Left ventricle myocardium superior (tissue), 1 donor: ENCODE data around the gene KCNQ1OT1. TPM values are rescaled to one million over a fixed set of nuclear protein-coding genes. Genes with fewer than 3 reads are reported as not detected.
A peak's percentile ranks its signal among the peaks of the same experiment; 100 is the strongest.

Experiments
- ATAC-seq: fragments of 200-7000 bp; cut with Tn5 transposase; one replicate; pipeline ENCODE4 v1.9.1; 2020; ENCODE audit warnings: mild to moderate bottlenecking, moderate library complexity
- DNase-seq: peaks from one replicate; pipeline ENCODE4 v3.0.0-alpha.2; 2020
- intact Hi-C: fragments of 100-400 bp; cut with micrococcal nuclease; formaldehyde crosslinking; loops from one replicate; pipeline ENCODE4 v1.11.0; 2022
- total RNA-seq: library from RNA; stranded (reverse); fragmentation: NEBNext Ultra II Directional; extraction: Animal tissue kit (Norgen Biotek cat#: 25700); gene quantifications from one replicate; pipeline ENCODE4 v1.2.1, GENCODE V29; 2021
- donor health status: DM: no; HTN: yes; CAD: no; lungs with severe emphysema.

The KCNQ1OT1 gene
- total RNA-seq, 1 donor from 2014 or later = 0.35 TPM

DNA sequence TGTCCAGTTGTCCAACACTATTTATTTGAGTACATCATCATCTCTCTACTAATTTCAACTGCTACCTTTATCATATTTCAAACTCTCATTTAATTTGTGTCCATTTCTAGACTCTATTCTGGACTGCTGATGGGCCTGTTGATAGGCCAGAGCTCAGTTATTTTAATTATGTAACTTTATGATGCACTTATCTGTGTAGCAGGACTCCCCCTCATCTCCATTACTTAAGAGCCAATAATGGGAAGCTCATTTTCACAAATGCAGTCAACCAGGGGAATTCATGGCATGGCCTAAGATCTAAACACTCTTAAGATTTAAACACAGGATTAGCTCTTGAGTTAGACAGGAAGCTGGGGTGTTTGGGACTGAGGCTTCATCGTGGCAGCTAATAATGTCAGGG, 21.4 kb downstream of the KCNQ1OT1 start:
- intact Hi-C loops = no loop called here
- DNase-seq = no peak
- no peak for ATAC-seq

DNA sequence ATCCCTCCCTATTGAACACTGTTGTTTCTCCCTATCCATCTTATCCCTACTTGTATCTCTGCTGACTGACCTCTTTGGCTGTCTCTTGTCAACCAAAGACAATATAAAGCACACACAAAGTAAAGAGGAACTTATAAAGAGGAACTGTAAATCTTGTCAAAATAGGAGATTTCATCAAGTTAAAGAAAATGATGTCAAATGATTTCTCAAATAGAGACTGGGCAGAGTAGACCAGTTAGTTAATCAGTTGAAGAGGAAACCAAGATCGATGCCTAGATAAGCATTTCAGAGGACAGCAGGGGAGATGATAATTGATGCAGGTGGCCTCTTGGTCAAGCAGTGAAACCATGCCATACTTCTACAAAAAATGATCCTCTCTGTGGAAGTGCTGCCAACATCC, 22.7 kb downstream of the KCNQ1OT1 start:
- intact Hi-C loops = no loop called here
- DNase-seq = no peak
- ATAC-seq = no peak

DNA sequence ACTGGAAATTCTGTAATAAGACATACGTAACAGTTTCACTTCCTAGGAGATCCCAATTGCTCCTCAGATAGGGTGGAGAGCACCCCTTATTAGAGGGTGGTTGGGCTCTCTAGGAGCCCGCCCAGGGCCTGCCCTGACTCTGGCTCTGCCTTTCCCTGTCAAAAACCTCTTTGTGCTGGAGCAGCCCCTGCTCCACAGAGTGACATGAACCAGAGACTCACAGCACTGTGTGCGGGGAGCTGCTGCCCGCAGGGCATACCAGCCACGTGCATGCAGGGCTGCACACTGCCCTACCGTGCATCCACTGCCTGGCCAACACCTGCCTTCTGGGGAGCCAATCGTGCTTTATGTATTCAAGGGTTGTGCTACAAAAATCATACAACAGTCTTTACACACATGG, 24.3 kb downstream of the KCNQ1OT1 start:
- DNase-seq (no peak), ATAC-seq (peak; percentile 31)
- intact Hi-C loops = no loop called here

DNA sequence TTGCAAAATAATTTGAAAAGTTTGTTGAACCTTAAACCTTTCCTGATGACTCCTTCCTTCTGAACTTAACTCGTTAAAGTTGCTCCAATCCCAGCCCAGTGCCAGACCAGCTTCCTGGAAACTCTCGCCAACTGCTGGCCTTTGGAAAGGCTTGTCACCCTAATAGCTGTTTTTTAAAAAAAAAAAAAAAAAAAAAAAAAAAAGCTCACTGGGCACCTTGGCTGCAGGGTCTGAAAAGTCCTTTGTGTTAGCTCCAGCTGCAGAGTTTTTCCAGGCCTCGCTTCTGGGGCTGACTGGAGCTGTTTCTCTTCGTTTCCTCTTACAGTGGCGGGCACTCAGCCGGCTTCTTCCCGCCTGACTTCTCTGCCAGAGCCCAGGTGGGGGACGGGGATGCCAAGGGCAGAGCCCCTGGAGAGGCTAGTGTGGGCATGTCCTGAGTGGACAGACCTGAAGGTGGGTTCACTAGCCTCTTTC, 25.1 kb downstream of the KCNQ1OT1 start:
- intact Hi-C loops = no loop called here
- ATAC-seq (no peak), DNase-seq (no peak)

DNA sequence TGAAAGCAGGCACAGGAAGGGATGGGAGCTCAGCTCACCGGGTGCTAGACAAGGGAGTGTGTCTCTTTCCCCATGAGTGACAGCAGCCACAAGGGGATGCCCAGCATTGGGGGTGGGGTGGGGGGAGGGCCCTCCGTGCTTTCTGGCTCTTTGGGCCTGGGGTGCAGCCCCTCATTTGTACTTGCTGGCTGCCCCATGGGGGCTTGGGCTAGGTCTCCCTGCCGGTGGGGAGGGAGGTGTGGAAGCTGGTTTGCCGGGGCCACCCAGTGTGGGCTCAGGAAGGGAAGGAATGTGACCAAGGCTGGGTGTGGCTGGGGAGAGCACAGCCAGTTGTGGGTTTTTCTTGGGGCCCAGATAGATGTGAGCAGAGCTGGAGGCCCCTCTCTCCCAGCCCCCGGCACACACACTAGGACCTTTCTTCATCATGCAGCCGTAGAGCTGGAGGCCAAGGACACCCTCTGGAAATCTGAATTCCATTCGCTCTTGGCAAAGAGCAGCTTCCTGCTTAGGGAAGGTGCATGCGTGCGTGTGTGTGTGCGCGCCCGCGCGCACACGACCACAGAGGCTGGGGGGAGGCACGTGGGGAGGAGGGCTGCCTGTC, 25.8 kb downstream of the KCNQ1OT1 start:
- ATAC-seq = no peak

DNA sequence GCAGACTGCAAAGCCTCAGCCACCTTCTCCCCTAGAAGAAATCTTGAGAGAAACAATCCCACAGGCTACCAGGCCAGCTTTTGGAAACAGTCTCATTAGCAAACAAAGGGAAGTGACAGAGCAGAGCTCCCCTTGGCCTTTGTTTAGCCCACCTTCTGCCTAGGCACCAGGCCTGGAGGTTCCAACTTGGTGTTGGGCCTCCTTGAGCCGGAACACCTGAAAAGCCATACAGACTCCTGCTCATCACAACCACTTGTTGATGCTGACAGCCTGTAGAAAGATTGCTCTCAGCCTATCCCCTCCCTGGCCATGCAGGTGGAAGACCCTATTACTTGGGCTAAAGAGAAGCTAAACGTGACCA, 26.6 kb downstream of the KCNQ1OT1 start:
- DNase-seq = no peak
- ATAC-seq = no peak
- intact Hi-C loops = no loop called here

More for the DNA sequence above, 25.8 kb downstream of the KCNQ1OT1 start:
- intact Hi-C loops = no loop called here
- no peak for DNase-seq

DNA sequence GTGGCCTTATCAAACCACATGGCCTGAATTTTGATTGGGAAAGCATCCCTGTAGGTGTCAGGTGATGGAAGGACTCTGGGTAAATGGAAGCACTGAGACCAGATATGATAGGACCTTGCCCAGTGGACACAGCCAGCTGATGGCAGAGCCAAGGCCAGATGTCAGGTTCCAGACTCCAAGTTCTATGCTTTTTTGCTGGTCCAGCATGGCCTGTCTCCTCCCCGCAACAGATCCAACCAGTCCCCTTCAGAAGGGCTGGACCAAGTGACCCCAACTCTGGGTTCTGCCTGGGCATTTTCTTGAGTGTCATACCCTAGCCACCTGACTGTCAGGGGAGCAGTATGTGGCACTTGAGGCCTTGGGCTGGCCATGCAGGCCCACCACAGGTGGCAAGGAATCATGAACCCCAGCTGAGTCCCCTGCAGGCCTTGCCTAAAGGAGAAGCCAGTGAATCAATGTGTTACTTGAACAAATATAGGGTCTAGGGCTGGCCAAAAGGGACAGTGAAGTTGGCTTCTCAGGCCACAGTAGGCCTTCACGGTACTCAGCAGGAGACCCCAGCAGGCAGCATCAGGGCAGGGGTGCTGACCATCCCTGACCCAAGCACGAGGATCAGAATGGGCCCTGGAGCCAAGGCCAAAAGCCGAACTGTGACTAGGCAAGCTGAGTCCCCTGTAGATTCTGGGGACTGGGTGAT, 27.1 kb downstream of the KCNQ1OT1 start:
- intact Hi-C loops = no loop called here
- ATAC-seq (peak; percentile 18), DNase-seq (no peak)

DNA sequence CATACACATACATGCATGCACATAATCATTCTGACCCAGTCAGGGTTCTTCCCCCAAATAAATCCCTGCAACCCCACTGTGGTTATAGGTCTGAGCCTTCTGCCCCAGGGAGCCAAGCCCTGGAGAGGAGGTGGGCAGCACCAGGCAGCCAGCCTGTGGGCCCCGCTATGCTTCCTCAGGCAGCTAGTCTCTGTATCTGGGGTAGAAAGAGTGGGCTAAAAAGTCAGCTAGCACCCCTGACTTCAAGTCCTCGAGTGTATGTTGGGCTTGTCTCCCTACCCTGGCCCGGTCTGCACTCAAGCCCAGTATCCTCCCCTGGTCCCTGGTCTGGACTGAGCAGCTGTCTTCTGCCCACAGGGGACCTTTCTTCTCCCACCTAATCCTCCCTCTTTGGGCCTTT, 28.0 kb downstream of the KCNQ1OT1 start:
- intact Hi-C loops = no loop called here
- ATAC-seq (no peak), DNase-seq (no peak)

DNA sequence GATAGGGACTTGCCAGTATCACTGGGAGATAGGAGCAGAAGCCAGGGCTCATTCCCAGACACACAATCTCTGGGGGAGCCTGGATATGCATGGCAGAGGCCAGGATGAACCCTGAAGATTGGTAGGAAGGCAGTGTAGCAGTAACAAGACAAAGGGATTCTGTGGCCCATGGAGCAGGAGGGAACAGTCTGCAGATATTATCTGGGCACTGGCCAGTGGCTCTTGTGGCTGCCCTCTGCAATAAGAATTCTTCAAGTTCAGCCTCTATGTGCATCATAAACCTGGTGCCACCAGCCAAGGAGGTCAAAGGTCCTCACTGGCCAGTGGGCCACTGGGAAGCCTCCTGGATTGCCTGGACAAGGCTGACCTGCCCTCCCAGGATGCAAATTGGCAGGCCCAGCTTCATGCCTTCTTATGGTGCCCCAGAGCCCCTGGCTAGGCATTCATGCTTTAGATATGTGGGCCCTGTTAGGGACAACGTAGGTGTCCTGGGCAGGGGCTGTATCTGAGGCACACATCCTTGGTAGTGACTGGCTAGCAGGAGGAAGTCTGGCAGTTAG, 29.2 kb downstream of the KCNQ1OT1 start:
- DNase-seq (no peak), ATAC-seq (no peak)
- intact Hi-C loops = no loop called here

DNA sequence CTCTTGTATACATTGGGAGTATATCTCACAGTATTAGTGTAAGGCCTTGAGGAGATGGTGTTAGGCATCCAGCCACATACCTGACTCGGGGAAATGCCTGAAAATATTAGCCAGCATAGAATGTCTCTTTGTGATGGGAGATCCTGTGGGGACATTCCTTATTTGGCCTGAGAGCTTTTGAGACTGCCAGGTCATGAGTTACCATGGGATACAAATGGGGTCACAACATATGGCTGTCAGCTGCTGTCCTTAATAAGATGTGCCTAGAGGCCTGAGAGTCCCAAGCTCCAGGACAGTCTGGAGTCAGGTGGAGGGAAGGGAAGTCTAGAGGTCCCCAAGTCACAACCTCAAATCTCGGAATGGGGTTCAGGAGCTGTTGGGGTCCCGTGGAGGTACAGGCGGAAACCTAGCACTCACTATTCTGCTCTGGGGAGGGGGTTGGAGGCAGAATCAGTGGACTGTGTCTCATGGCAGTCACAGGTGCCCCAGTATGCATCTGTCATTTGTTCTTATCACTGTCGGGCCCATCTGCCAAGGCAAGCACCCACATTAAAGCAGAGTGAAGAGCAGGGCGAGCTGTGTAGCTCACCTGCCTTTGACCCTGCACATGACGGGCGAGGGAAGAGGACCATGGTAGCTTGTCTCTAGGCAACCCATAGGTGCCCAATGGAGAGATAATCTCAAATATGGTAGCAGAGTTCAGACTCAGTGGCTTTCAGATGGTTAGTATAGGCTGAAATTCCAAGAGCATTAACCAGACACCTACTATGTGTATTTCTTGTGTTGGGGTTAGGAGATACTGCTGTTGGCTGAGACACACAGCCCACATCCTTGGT, 29.9 kb downstream of the KCNQ1OT1 start:
- ATAC-seq (no peak), DNase-seq (no peak)
- intact Hi-C loops = no loop called here

DNA sequence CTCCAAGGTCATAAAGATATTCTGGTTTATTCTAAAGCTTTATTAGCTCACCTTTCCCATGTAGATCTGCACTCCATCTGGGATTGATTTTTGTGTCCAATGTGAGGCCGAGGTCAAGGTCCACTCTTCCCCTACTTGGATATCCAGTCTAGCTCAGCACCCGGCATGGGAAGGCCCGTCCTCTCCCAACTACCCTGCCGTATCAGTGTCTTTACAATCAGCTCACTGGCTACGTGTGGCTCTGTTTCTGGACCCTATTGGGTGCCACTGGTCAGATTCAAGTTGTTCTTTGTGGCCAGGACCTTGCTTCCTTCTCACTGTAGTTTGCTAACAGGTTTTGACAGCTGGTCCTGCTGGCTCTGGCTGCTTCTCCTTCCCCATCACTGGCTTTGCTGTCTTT, 30.9 kb downstream of the KCNQ1OT1 start:
- ATAC-seq (no peak), DNase-seq (no peak)
- intact Hi-C loops = no loop called here

DNA sequence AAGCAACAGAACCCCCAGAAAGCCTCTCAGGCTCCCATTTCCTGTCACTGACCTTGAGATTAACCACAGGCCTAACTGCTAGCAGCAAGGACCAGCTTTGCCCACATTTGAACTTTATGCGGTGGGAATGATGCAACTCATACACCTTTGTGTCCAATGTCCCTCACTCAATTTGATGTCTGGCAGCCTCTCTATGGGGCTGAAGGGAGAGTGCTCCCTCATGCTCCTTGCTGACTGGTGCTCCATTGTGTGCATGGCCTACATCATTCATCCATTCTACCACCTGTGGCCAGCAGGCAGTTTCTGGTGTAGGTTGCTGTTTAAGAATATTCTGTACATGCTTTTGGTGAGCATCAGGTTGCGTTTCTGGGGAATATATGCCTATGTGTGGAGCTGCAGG, 31.9 kb downstream of the KCNQ1OT1 start:
- intact Hi-C loops = no loop called here
- ATAC-seq = no peak
- no peak for DNase-seq

DNA sequence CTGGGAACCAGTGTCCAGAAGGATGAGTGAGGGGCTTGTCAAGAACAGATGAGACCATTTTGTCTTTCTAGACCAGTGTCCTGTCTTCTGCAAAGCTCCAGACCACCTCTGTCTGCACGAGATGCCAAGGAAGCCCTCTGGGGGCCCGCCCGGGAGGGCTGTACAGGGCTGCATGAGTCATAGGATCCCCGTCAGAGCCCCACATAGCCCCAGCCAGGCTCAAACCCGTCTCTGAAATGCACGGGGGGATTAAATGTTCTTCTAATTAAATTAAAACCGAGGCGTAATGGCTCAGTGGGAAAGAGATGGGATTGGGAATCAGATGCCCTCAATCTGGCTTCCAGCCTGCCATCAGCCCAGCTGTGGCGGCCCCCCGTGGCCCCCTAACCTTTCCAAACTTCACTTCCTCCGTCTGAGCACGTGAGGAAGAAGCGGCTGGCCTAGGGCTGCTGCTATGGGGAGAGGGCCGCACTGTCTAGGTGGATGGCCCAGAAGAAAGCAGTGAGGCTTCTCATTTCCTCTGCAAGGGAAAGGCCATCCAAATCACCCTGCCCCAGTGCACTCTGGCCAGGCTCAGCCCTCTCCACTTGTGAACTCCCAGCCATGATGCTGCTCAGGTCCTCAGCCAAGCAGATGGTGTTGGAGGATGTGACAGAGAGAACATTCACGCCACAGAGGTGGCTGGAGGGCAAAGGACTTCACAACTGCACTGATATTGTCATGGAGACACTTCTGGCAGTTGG, 32.8 kb downstream of the KCNQ1OT1 start:
- intact Hi-C loops = no loop called here
- peak; percentile 57 for ATAC-seq
- peak; percentile 57 for DNase-seq

DNA sequence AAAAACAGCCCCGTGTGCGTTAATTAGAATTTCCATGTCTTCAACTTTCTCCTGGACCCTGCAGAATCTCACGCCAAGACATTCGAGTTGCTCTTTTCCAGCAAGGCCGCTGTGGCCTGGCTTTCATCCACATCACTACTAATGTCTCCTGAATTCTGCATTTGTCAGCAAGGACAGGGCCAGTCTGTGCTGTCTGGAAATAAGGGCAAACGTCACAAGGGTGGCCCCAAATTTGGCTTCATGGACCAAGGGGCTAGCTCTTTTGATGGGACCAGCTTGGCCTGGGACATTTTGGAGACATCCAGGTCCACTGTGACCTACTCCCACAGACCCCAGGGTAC, 33.4 kb downstream of the KCNQ1OT1 start:
- ATAC-seq = peak; percentile 37
- DNase-seq = no peak
- intact Hi-C loops = no loop called here

DNA sequence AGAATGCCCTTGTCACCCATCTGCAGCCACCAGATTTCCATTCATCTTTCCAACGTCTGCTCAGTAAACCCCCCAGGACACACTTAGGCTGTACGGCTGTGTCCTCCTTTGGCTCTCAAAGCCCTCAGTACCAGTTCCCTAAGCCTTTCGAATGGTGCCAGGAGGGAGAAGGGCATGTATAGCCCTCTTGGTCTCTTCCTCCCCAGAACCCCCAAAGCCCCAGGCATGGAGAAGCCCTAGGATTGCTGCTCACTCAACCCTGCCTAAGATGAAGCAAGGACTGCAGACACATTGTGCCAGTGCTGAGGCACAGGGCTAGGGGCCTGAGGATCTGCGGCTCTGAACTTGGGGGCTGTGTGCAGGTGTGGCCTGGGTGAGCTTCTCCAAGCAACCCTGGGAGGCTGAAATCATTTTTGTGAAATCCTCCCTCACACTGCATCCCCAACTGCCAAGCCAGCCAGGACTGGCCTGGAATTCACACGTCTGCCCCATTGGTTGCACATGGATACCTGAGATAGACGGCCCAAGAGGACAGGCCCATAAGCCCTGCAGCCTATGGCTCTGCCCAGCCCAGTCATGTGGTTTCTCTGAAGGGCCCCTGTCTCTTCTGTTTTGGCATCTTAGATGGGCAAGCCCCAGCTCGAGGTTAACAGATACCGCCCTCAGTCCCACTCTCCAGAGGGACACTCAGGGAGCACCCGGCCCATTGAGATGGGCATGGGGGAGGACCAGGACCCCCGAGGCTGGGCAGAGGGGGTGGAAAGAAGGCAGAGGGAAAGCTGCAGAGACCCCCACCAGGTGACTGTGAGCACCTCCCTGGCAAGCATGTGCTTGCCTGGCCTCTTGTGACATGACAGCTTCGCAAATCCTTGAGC, 34.0 kb downstream of the KCNQ1OT1 start:
- ATAC-seq = no peak
- no peak for DNase-seq
- intact Hi-C loops = no loop called here

DNA sequence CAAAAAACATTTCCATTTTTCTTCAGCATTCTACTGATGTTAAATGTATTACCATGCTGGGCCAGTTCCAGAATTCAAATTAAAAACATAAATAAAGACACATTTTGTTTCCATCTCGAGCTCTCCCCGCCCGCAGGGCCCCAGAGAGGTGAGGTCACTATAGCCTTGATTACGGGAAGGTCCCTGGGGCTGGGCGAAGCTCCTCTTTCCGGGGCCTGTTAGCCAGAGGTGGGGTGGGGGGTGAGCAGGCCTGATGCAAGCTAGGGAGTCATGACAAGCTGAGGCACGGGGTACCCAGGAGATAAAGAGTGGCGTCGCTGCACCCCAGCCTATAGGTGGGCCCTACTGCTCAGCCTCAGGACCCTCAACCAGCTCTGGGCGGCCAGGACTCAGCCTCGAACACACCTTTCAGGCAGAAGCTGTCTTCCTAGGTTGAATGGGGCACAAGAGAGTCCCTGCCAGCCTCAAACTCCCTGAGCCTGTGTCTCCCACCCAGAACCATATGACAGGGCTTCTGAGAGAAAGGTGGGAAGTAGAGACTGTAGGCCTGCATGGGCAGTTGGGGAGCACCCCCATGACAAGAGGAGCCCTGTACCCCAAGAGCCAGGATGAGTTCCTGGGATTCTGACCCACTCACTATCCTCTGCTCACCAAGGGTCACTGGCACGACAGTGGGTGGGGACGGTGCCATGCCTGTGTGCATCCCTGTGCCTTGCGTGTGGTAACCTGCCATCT, 34.8 kb downstream of the KCNQ1OT1 start:
- ATAC-seq = no peak
- intact Hi-C loops = no loop called here
- no peak for DNase-seq

DNA sequence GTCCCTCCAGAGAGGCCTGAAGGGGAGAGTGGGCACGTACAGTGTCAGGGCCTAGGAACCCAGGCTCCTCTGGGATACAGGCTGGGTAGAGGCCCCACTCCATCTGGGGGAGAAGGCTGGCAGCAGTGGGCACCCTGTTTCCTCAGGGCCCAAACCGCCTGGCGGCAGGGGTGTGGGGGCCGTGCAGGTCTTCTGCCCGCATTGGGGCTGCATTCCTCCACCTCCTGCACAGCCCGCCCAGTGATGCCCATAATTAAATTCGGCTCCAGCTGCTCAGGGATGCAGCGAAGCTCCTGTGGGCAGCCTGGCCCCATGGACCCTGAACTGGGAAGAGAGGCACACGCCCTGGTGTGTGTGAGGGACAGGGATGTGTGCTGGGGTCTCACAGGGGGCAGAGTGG, 35.4 kb downstream of the KCNQ1OT1 start:
- intact Hi-C loops = no loop called here
- ATAC-seq = no peak
- no peak for DNase-seq

DNA sequence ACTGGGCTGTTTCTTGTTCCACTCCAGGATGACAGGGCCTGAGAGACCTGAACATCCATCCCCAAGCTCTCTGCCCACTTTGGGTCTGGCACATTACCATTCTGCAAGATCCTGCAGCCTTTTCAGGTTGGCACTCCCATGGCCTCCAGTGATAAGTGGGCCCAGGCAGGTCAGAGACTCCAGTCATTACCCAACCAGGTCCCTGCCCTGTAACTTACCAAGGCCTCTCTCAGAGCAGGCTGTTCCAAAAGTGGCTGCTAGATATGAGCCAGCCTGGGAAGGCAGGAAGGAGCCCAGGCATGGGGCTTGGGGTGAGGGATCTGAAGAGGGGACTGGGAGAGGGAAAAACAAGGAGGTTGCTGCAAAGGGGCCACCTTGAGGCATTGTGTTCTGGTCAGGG, 35.9 kb downstream of the KCNQ1OT1 start:
- intact Hi-C loops = no loop called here
- DNase-seq (no peak), ATAC-seq (no peak)
